Smooth muscle cell (in vitro differentiated cells): ENCODE results near the gene P2RX2. TPM values are rescaled to one million over a fixed set of nuclear protein-coding genes. Genes with fewer than 3 reads are reported as not detected.

Source experiments
- DNase-seq: peaks from one replicate; lab custom pipeline; 2025; ENCODE audit not compliant: unreplicated experiment; lab: John Stamatoyannopoulos, UW
- H2AFZ ChIP-seq: fragments of 200-600 bp; sonication (generic); 2 replicates; pipeline ENCODE4 v1.6.0; 2016; ENCODE audit warnings: antibody characterized with exemption, low read depth, mild to moderate bottlenecking
- H3F3A ChIP-seq: fragments of 200-600 bp; sonication (generic); 2 replicates; pipeline ENCODE4 v1.6.0; 2017; ENCODE audit warnings: antibody characterized with exemption, low read depth
- H3K27ac ChIP-seq: fragments of 200-600 bp; sonication (generic); 2 replicates; pipeline ENCODE4 v1.5.1; 2016; ENCODE audit warnings: low read depth, mild to moderate bottlenecking
- H3K27me3 ChIP-seq: fragments of 200-600 bp; sonication (generic); 2 replicates; pipeline ENCODE4 v1.6.1; 2016; ENCODE audit warnings: low read depth, mild to moderate bottlenecking
- H3K36me3 ChIP-seq: fragments of 200-600 bp; sonication (generic); 2 replicates; pipeline ENCODE4 v1.5.1; 2016; ENCODE audit warnings: low read depth
- H3K4me1 ChIP-seq: fragments of 200-600 bp; sonication (generic); 2 replicates; pipeline ENCODE4 v1.5.1; 2016; ENCODE audit warnings: low read depth
- H3K4me2 ChIP-seq: fragments of 200-600 bp; sonication (generic); 2 replicates; pipeline ENCODE4 v1.6.0; 2016; ENCODE audit warnings: mild to moderate bottlenecking
- H3K4me3 ChIP-seq: fragments of 200-600 bp; sonication (generic); 2 replicates; pipeline ENCODE4 v1.5.1; 2016; ENCODE audit warnings: mild to moderate bottlenecking
- H3K79me2 ChIP-seq: fragments of 200-600 bp; sonication (generic); 2 replicates; pipeline ENCODE4 v1.6.0; 2016; ENCODE audit warnings: low read depth, mild to moderate bottlenecking
- H3K9ac ChIP-seq: fragments of 200-600 bp; sonication (generic); 2 replicates; pipeline ENCODE4 v1.6.0; 2016; ENCODE audit warnings: low read depth
- H3K9me3 ChIP-seq: fragments of 200-600 bp; sonication (generic); replicated peaks from 2 replicates; pipeline ENCODE4 v1.5.1; 2016; ENCODE audit warnings: low read depth
- H4K20me1 ChIP-seq: fragments of 200-600 bp; sonication (generic); 2 replicates; pipeline ENCODE4 v1.6.0; 2016; ENCODE audit warnings: low read depth
- WGBS: methylation state at CpG from one replicate; pipeline ENCODE4 v1.1.7; 2016; ENCODE audit warnings: low lambda C conversion rate; 5-methylcytosine and 5-hydroxymethylcytosine counted together
- polyA plus RNA-seq: library from polyadenylated mRNA; unstranded; fragments of >200 nt; fragmentation: Nextera tagmentation; extraction: Ambion mirVana; gene quantifications from 2 replicates; pipeline ENCODE4 v1.2.1, GENCODE V29; 2016
- total RNA-seq: library from RNA; depleted of rRNA; stranded (reverse); fragments of >200 nt; gene quantifications from 2 replicates; pipeline ENCODE4 v1.2.3, GENCODE V29; 2014
- TF ChIP-seq, protein P1 (sequence below): fragments of 200-600 bp; sonication (generic); IDR thresholded peaks from 2 replicates; pipeline ENCODE4 v1.5.1; 2017; ENCODE audit warnings: borderline replicate concordance, mild to moderate bottlenecking, antibody characterized with exemption; ENCODE audit not compliant: insufficient read depth, poor library complexity, severe bottlenecking

P2RX2 gene
- total and polyA plus RNA-seq, 2 experiments from 2014 or later = not detected

GRCh38 chr12:132617822-132618682 is 524 bp upstream of the P2RX2 start:
- peaks cover 4% of the 10 kb centered on the region for H3F3A ChIP-seq
- H3K4me2 ChIP-seq = peak overlapping the region; percentile 59
- TF ChIP-seq, protein P1, sequence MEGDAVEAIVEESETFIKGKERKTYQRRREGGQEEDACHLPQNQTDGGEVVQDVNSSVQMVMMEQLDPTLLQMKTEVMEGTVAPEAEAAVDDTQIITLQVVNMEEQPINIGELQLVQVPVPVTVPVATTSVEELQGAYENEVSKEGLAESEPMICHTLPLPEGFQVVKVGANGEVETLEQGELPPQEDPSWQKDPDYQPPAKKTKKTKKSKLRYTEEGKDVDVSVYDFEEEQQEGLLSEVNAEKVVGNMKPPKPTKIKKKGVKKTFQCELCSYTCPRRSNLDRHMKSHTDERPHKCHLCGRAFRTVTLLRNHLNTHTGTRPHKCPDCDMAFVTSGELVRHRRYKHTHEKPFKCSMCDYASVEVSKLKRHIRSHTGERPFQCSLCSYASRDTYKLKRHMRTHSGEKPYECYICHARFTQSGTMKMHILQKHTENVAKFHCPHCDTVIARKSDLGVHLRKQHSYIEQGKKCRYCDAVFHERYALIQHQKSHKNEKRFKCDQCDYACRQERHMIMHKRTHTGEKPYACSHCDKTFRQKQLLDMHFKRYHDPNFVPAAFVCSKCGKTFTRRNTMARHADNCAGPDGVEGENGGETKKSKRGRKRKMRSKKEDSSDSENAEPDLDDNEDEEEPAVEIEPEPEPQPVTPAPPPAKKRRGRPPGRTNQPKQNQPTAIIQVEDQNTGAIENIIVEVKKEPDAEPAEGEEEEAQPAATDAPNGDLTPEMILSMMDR = no peak
- no peak overlapping the region for H2AFZ ChIP-seq
- no peaks in the 10 kb centered on the region for H3K79me2 ChIP-seq
- peaks cover 3% of the 10 kb centered on the region for H4K20me1 ChIP-seq
- peaks cover 61% of the 10 kb centered on the region for H3K27me3 ChIP-seq
- 29% methylated on average over 21 of the region's 51 CpGs for WGBS
- H3K27ac ChIP-seq = no peak overlapping the region
- H3K4me3 ChIP-seq = peak overlapping the region; percentile 29
- no peaks in the 10 kb centered on the region for H3K36me3 ChIP-seq
- H3K9ac ChIP-seq = no peak overlapping the region
- DNase-seq = no peak
- peaks cover 3% of the 10 kb centered on the region for H3K4me1 ChIP-seq
- H3K9me3 ChIP-seq = peaks cover 6% of the 10 kb centered on the region

DNA sequence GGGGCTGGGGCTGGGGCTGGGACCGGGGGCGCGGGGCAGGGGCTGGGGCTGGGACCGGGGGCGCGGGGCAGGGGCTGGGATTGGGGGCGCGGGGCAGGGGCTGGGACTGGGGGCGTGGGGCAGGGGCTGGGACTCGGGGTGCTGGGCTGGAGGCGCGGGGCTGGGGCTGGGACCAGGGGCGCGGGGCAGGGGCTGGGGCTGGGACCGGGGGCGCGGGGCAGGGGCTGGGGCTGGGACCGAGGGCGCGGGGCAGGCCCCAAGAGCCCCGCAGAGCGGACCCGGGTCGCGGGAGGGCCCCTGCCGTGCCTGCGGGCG is 452 bp downstream of the P2RX2 start:
- Histone ChIP-seq H3K4me1 (peaks cover 3% of the 10 kb centered on the region), H4K20me1 (peaks cover 3% of the 10 kb centered on the region), H3F3A (peaks cover 4% of the 10 kb centered on the region), H3K36me3 (no peaks in the 10 kb centered on the region), H3K4me3 (no peak overlapping the region), H3K27me3 (peaks cover 54% of the 10 kb centered on the region), H2AFZ (no peak overlapping the region), H3K27ac (no peak overlapping the region), H3K9ac (no peak overlapping the region), H3K79me2 (no peaks in the 10 kb centered on the region), H3K9me3 (peaks cover 6% of the 10 kb centered on the region), H3K4me2 (no peak overlapping the region)
- 30% methylated on average over 2 of the region's 28 CpGs for WGBS
- TF ChIP-seq, protein P1 = no peak
- DNase-seq = no peak

GRCh38 chr12:132619386-132620112 is 973 bp downstream of the P2RX2 start:
- 51% methylated on average over 32 of the region's 53 CpGs for WGBS
- H3K9ac ChIP-seq = no peak overlapping the region
- H3K36me3 ChIP-seq = no peaks in the 10 kb centered on the region
- H4K20me1 ChIP-seq = peaks cover 3% of the 10 kb centered on the region
- no peak overlapping the region for H2AFZ ChIP-seq
- H3K27me3 ChIP-seq = peaks cover 54% of the 10 kb centered on the region
- H3K4me3 ChIP-seq = no peak overlapping the region
- H3F3A ChIP-seq = peaks cover 4% of the 10 kb centered on the region
- H3K4me2 ChIP-seq = no peak overlapping the region
- no peaks in the 10 kb centered on the region for H3K79me2 ChIP-seq
- H3K4me1 ChIP-seq = peaks cover 3% of the 10 kb centered on the region
- peaks cover 6% of the 10 kb centered on the region for H3K9me3 ChIP-seq
- H3K27ac ChIP-seq = no peak overlapping the region
- TF ChIP-seq, protein P1 = no peak
- DNase-seq = no peak
